Fibroblast of the conjunctiva (primary cell): ENCODE data around the gene ROR2.
"Not testable (repeated sequence)": the region's sequence is repeated elsewhere in the genome, so short reads cannot be mapped to it uniquely, and the experiment has no call there.

ENCODE experiments used
- DNase-seq: peaks from one replicate; pipeline ENCODE4 v3.0.0-alpha.2; 2010; ENCODE audit warnings: low read depth

Gene ROR2

DNA sequence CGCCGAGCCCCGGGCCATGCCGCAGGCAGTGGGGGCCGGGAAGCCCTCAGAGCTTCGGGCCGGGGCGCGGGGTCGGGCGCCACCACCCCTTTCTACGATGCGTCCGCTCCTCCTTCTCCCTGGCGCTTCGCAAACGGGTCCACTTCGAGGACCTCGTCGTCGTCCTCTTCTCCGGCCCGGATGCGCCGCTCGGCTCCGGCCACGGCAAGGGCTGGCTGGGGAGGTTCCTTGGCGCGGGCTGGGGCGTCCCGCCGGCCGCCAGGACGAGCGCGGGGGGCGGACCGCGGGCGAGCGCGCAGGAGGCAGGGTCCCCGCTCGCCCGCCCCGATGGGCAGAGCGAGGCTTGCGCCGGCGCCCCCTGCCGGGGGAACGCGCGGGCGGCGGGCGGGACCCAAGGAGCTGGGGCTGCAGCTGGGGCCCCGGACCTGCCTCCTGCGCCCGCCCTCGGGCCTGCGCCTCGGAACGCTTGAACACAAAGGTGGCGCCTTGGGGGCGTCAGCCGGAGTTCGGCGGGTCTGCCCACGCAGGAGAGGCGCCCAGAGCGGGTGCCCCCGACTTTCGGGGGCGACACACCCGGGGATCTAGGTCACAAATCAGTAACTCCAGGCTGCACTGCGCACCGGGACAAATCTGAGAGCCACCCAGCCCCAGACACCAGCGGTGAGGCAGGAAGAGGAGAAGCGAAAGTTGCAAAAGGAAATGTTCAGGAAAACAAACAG is at the start of gene ROR2:
Gene ROR2, minus strand, starts transcription at position 283 of the 719 bp plus-strand sequence.
- peak; percentile 42 for DNase-seq

- DNase-seq = no peak
These were observed 45.1 kb upstream of the ROR2 start for GRCh38 chr9:91995000-91995655.

DNA sequence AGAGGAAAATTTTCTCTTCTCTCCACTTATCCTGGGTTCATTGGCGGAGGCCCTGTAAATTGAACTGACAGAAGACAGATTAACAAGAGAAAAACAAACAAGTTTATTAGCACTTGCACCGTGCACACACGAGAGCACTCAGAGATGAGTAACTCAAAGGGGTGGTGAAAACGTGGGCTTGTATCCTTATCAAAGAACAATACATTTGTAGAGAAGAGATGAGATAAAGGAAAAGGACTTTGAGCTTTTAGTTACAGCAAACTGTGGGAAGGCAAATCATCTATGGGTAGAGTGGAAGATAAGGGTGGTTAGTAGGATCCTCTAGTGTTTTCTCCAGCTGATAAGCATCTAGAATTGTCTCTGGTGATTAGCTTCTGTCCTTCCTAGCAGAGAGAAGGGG is 44.4 kb upstream of the ROR2 start:
- DNase-seq = no peak

DNA sequence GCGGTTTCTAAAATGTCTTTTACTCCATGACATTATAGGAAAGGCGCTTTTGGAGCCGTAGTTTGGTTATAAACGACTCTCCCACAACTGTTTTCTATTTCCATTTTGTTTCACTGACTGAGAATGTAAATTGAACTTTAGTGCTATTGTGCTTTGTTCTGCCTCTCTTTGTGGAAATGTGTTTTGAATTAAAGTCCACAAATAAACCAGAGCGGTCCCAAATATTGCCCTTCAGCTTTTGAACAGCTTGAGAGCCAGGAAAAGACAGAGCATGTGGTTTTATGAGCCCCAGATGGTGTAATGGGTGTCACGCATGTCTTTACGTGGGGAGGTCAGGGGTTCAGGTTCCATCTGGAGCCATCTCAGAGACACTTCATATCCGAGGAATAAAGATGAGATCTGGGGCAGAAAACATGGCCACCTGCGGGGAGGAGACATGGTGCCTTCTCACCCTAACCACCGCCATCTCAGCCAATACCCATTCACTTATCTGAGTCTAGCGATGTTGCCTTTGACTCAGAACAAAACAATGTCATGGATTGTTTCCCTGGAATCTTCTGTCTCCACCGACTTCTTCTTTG is 42.5 kb upstream of the ROR2 start:
- DNase-seq = peak; percentile 63

DNA sequence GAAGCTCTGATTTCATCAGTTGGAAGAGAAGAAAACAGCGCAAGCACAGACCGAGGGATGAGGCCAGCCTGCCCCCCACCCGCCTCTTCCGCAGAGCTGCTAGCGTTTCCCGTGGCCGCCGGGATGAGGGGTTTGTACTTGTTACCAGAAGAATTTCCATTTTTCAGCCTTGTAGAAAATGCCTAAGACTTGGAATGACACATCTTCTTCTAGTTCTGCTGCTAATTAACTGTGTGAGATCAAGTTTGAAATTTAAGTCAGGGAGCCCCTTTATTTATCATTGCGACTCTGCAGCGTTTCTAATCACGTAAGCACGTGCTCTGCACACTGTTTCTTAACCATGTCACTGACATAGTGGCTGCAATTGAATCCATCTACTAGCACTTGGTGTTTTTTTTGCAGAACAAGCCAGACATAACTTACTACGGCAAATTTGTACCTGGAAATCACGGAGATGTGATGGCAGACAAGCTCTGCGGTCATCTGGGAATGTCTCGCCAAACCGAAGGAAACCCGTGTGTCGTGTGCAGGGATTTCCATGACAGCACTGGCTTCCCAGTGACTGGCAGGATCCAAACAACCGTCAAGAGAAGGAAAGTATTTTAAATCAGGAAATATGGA is 41.8 kb upstream of the ROR2 start:
- no peak for DNase-seq

DNA sequence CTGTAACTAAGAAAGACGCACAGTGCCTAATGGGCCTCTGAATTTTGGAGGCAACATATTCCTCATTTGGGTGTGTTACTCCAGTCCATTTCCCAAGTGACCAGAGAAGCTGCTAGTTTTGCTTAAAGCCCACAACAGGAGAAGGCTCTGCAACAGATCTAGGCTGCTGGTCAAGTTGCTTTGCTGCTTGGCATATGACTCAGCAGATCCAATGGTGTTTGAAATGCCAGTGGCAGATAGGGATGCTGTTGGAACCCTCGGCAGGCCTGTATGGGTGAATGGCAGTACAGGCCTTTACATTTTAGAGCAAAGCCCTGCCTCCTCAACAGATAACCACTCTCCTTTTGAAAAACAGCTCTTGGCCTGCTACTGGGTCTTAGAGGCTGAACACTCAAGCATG is 36.2 kb upstream of the ROR2 start:
- DNase-seq = no peak

GRCh38 chr9:91985692-91986091 is 35.7 kb upstream of the ROR2 start:
- DNase-seq = no peak

DNA sequence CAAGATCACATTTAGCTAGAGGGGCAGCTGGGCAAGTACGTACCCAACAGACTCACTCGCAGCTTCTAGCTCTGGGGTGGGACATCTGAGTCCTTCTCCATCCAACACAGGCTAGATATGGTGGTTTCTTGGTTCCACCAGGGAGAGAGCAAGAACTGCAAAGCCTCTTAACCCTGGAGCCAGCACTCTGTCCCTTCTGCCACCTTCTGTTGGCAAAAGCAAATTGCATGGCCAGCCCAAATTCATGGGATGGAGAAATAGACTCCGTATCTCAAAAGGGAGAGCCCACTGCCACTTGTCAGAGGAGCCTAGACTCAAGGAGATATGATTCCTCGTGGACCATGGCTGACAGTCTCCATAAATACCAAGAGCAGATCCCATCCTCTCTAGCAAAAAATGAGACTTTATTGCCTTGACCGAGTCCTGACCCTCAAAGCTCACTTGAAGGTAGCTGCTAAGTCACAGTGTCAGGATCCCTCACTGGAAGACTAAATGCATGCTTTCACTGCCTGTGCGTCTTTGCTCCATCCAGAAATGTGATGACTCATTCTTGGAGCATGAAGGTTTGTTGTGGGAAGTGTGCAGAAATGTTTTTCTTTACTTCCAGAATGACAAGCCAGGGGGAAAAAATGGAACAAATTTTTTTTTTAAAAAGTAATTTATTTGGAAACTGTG is 28.8 kb upstream of the ROR2 start:
- peak; percentile 21 for DNase-seq

DNA sequence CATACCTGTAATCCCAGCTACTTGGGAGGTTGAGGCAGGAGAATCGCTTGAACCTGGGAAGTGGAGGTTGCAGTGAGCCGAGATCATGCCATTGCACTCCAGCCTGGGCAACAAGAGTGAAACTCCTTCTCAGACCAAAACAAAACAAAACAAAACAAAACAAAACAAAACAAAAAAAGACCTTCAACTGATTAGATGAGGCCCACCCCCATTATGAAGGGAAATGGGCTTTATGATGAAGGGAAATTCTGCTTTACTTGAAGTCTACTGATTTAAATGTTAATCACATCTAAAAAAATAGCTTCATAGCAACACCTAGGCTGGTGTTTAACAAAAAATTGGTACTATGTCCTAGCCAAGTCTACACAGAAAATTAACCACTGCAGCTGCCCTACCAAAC is 25.2 kb upstream of the ROR2 start:
- not testable (repeated sequence) for DNase-seq

DNA sequence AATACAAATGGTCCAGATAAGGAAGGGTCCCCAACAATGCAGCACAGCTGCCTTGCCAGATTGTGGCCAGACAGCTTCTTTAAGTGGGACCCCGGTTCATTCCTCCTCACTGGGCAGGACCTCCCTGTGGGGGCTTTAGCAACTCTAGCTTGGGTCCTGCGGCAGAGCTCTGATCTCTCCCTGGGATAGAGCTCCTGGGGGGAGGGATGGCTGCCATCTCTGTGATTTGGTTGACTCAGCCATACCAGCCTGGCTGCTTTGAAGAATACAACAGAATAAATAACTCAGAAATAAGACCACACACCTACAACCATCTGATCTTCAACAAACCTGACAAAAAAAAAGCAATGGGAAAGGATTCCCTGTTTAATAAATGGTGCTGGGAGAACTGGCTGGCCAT is 22.7 kb upstream of the ROR2 start:
- DNase-seq = no peak

DNA sequence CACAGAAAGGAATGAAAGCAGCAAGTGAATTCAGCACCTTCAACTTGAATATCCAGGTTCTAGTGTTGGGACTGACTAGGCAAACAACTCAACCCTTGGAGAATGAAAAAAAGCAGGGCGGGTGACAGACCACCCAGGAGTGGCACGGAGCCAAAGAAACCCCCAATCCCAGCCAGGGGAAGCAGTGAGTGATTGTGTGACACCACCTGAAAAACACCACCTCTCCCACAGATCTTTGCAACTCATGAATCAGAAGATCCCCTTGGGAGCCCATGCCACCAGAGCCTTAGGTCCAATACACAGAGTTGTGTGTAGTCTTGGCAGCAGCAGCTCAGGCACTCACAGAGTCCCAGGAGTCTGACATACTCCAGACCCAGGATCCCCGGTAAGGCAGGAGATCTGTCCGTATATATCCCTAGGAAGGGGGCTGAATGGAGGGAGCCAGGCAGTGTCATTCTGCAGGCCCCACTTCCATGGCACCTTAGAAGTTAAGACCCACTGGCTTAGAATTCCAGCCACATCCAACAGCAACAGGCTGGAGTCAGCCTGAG is 22.1 kb upstream of the ROR2 start:
- no peak for DNase-seq

GRCh38 chr9:91967259-91967658 is 17.2 kb upstream of the ROR2 start:
- DNase-seq = no peak

DNA sequence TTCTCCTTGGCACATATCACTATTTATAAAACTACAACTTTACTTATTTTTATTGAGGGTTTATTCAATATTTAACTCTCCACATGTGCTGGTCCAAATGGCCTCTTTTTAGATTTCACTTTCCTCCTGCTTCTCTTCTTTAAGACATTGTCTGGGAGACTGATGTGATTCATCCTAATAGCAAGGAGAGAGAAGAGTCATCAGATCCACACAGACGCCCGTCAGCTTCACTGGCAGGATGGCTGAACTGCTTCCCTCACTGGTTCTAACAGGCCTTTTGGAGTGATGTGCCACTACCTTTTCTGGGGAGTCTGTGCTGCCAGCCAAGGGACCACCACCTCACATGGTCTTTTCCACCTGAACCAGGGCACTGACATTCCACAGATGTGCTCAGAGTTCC is 16.5 kb upstream of the ROR2 start:
- no peak for DNase-seq

DNA sequence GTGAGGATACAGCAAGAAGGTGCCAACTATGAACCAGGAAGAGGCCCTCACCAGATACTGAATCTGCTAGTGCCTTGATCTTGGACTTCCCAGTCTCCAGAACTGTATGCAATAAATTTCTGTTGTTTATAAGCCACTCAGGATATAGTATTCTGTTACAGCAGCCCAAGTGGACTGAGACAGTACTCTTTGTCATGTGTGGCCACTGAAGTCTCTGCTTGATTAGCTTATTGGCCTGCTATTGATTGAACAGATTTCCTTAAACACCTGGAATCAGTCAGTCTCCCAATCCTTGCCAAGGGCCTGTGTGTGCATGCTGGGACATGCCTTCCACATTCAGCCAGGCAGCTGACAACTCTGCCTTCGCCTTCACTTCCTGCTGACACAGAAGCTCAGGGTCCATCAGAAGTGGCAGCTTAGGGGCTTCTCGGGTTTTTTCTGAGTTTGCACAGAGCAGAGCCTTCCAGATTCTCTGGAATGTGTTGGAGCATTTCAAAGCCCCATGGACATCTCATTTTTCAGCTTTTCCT is 13.7 kb upstream of the ROR2 start:
- no peak for DNase-seq

- DNase-seq = no peak
These were observed 10.3 kb upstream of the ROR2 start for GRCh38 chr9:91960367-91960766.

GRCh38 chr9:91958174-91958573 is 8.1 kb upstream of the ROR2 start:
- no peak for DNase-seq

DNA sequence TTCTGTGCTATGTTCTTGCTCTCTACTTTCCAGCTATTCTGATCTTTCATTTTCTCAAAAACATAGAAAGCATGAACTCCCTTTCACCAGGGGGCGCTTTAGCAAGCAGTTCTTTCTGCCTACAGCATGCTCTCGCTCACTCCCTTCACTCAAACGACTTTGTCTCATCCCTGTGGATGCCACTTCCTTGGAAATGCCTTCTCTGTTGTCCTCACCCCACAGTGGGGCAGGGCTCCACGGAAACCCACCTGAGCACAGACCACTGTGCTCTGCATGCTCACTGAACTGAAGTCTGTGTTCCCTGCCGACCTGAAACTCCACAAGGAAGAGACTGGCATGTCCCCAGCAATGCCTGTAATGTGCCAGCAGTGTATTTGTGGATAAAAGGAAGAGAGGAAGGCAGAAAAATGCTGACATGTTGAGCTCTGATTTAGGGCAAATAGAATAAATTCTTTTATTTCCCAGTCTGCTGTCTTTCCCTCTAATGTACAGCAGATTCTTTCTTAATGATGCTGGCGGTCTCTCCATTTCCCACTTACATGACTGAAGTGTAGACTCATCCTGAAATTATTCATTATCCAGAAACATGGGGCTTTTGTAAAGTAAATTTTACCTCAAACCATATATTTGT is 4.9 kb upstream of the ROR2 start:
- DNase-seq = peak; percentile 58

- DNase-seq = no peak
These were observed 3.7 kb upstream of the ROR2 start for GRCh38 chr9:91953718-91954117.

DNA sequence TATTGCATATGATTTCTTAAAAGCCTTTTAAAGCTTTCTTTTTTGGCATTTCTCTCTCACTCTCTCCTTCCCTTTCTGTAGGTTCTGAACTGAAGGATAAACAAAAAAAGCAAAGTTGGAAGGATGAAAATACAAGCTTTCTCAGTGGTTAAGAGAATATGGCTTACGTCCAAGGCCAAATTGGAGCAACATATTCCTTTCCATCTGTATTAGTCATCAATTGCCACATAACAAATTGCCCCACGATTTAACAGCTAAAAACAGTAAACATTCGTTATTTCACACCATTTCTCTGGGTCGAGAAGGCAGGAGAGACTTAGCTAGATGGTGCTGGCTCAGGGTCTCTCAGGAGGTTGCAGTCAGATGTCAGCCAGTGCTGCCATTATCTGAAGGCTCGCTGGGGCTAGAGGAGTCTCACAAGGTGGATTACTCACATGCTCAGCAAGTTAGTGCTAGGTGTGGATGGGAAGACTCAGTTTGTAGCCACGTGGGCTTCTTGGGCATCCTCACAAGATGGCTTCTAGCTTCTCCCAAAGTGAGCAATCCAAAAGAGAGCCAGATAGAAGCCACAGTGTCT is 2.0 kb upstream of the ROR2 start:
- DNase-seq = peak; percentile 45

DNA sequence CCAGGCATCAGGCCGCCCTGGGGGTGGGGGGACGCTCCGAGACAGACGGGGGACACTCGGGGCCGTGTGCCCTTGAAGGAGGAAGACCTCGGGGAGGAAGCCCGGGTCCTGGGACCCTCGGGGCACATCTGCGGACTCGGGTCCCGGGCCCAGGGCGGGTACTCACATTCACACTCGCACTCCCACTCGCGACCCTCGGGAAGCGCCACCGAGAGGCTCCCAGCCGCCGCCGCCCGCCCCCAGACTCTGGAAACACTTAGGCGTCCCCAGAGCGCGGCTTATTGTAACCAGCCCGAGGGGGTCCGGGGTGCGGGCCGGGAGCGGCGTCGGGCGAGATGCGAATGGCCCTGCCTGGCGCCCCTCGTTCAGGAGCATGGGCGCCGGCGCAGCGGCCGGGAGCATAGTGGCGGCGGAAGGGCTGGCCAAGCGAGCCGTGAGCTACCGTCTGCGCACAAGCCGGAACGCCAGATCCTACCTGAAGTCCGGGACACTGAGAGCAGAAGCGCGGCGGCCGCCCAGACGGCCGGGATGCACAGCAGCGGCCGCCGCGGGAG is 559 bp downstream of the ROR2 start:
- no peak for DNase-seq
